Smooth muscle cell (in vitro differentiated cells): Measurements from ENCODE around the gene ARL14. TPM values are rescaled to one million over a fixed set of nuclear protein-coding genes. Genes with fewer than 3 reads are reported as not detected.

ENCODE experiments used
- DNase-seq: peaks from one replicate; lab custom pipeline; 2025; ENCODE audit not compliant: unreplicated experiment; lab: John Stamatoyannopoulos, UW
- H2AFZ ChIP-seq: fragments of 200-600 bp; sonication (generic); 2 replicates; pipeline ENCODE4 v1.6.0; 2016; ENCODE audit warnings: antibody characterized with exemption, low read depth, mild to moderate bottlenecking
- H3F3A ChIP-seq: fragments of 200-600 bp; sonication (generic); 2 replicates; pipeline ENCODE4 v1.6.0; 2017; ENCODE audit warnings: antibody characterized with exemption, low read depth
- H3K27ac ChIP-seq: fragments of 200-600 bp; sonication (generic); 2 replicates; pipeline ENCODE4 v1.5.1; 2016; ENCODE audit warnings: low read depth, mild to moderate bottlenecking
- H3K27me3 ChIP-seq: fragments of 200-600 bp; sonication (generic); 2 replicates; pipeline ENCODE4 v1.6.1; 2016; ENCODE audit warnings: low read depth, mild to moderate bottlenecking
- H3K36me3 ChIP-seq: fragments of 200-600 bp; sonication (generic); 2 replicates; pipeline ENCODE4 v1.5.1; 2016; ENCODE audit warnings: low read depth
- H3K4me1 ChIP-seq: fragments of 200-600 bp; sonication (generic); 2 replicates; pipeline ENCODE4 v1.5.1; 2016; ENCODE audit warnings: low read depth
- H3K4me2 ChIP-seq: fragments of 200-600 bp; sonication (generic); 2 replicates; pipeline ENCODE4 v1.6.0; 2016; ENCODE audit warnings: mild to moderate bottlenecking
- H3K4me3 ChIP-seq: fragments of 200-600 bp; sonication (generic); 2 replicates; pipeline ENCODE4 v1.5.1; 2016; ENCODE audit warnings: mild to moderate bottlenecking
- H3K79me2 ChIP-seq: fragments of 200-600 bp; sonication (generic); 2 replicates; pipeline ENCODE4 v1.6.0; 2016; ENCODE audit warnings: low read depth, mild to moderate bottlenecking
- H3K9ac ChIP-seq: fragments of 200-600 bp; sonication (generic); 2 replicates; pipeline ENCODE4 v1.6.0; 2016; ENCODE audit warnings: low read depth
- H3K9me3 ChIP-seq: fragments of 200-600 bp; sonication (generic); replicated peaks from 2 replicates; pipeline ENCODE4 v1.5.1; 2016; ENCODE audit warnings: low read depth
- H4K20me1 ChIP-seq: fragments of 200-600 bp; sonication (generic); 2 replicates; pipeline ENCODE4 v1.6.0; 2016; ENCODE audit warnings: low read depth
- WGBS: methylation state at CpG from one replicate; pipeline ENCODE4 v1.1.7; 2016; ENCODE audit warnings: low lambda C conversion rate; 5-methylcytosine and 5-hydroxymethylcytosine counted together
- polyA plus RNA-seq: library from polyadenylated mRNA; unstranded; fragments of >200 nt; fragmentation: Nextera tagmentation; extraction: Ambion mirVana; gene quantifications from 2 replicates; pipeline ENCODE4 v1.2.1, GENCODE V29; 2016
- total RNA-seq: library from RNA; depleted of rRNA; stranded (reverse); fragments of >200 nt; gene quantifications from 2 replicates; pipeline ENCODE4 v1.2.3, GENCODE V29; 2014
- TF ChIP-seq, protein P1 (sequence below): fragments of 200-600 bp; sonication (generic); IDR thresholded peaks from 2 replicates; pipeline ENCODE4 v1.5.1; 2017; ENCODE audit warnings: borderline replicate concordance, mild to moderate bottlenecking, antibody characterized with exemption; ENCODE audit not compliant: insufficient read depth, poor library complexity, severe bottlenecking

The ARL14 gene
- total and polyA plus RNA-seq, 2 experiments from 2014 or later, result 1.1 TPM; not detected in 1

- no peak overlapping the region for H3K4me3 ChIP-seq
- TF ChIP-seq, protein P1, sequence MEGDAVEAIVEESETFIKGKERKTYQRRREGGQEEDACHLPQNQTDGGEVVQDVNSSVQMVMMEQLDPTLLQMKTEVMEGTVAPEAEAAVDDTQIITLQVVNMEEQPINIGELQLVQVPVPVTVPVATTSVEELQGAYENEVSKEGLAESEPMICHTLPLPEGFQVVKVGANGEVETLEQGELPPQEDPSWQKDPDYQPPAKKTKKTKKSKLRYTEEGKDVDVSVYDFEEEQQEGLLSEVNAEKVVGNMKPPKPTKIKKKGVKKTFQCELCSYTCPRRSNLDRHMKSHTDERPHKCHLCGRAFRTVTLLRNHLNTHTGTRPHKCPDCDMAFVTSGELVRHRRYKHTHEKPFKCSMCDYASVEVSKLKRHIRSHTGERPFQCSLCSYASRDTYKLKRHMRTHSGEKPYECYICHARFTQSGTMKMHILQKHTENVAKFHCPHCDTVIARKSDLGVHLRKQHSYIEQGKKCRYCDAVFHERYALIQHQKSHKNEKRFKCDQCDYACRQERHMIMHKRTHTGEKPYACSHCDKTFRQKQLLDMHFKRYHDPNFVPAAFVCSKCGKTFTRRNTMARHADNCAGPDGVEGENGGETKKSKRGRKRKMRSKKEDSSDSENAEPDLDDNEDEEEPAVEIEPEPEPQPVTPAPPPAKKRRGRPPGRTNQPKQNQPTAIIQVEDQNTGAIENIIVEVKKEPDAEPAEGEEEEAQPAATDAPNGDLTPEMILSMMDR, result no peak
- H3K27me3 ChIP-seq, result no peaks in the 10 kb centered on the region
- no peaks in the 10 kb centered on the region for H4K20me1 ChIP-seq
- H3K36me3 ChIP-seq, result no peaks in the 10 kb centered on the region
- 100% methylated on average over 1 of the region's 1 CpG for WGBS
- no peaks in the 10 kb centered on the region for H3K9me3 ChIP-seq
- H3K4me2 ChIP-seq, result no peak overlapping the region
- H3K4me1 ChIP-seq, result no peaks in the 10 kb centered on the region
- H3K79me2 ChIP-seq, result no peaks in the 10 kb centered on the region
- no peak for DNase-seq
- no peak overlapping the region for H3K9ac ChIP-seq
- H3K27ac ChIP-seq, result no peak overlapping the region
- no peaks in the 10 kb centered on the region for H3F3A ChIP-seq
- H2AFZ ChIP-seq, result no peak overlapping the region
Measured at GRCh38 chr3:160701490-160701889, 24.5 kb downstream of the ARL14 start.

GRCh38 chr3:160702290-160702689 is 25.3 kb downstream of the ARL14 start:
- H3K4me2 ChIP-seq, result no peak overlapping the region
- no peaks in the 10 kb centered on the region for H3K79me2 ChIP-seq
- no peak overlapping the region for H2AFZ ChIP-seq
- H3K27me3 ChIP-seq, result no peaks in the 10 kb centered on the region
- H3K36me3 ChIP-seq, result no peaks in the 10 kb centered on the region
- H3K9me3 ChIP-seq, result no peaks in the 10 kb centered on the region
- no peaks in the 10 kb centered on the region for H3F3A ChIP-seq
- H4K20me1 ChIP-seq, result no peaks in the 10 kb centered on the region
- 92% methylated on average over 1 of the region's 1 CpG for WGBS
- TF ChIP-seq, protein P1, result no peak
- H3K27ac ChIP-seq, result no peak overlapping the region
- no peak for DNase-seq
- H3K4me1 ChIP-seq, result no peaks in the 10 kb centered on the region
- H3K9ac ChIP-seq, result no peak overlapping the region
- H3K4me3 ChIP-seq, result no peak overlapping the region

GRCh38 chr3:160703974-160704373 is 27.0 kb downstream of the ARL14 start:
- Histone ChIP-seq H3K4me2 (no peak overlapping the region), H4K20me1 (no peaks in the 10 kb centered on the region), H2AFZ (no peak overlapping the region), H3K27me3 (peaks cover 5% of the 10 kb centered on the region), H3K27ac (no peak overlapping the region), H3K36me3 (no peaks in the 10 kb centered on the region), H3K9me3 (no peaks in the 10 kb centered on the region), H3K79me2 (no peaks in the 10 kb centered on the region), H3F3A (no peaks in the 10 kb centered on the region), H3K4me3 (no peak overlapping the region), H3K9ac (no peak overlapping the region), H3K4me1 (peaks cover 5% of the 10 kb centered on the region)
- TF ChIP-seq, protein P1, result no peak
- WGBS, result 53% methylated on average over 2 of the region's 2 CpGs
- no peak for DNase-seq

- no peak overlapping the region for H3K9ac ChIP-seq
- no peaks in the 10 kb centered on the region for H3K79me2 ChIP-seq
- H3K27me3 ChIP-seq, result peaks cover 5% of the 10 kb centered on the region
- no peak overlapping the region for H3K4me3 ChIP-seq
- H3K36me3 ChIP-seq, result no peaks in the 10 kb centered on the region
- H3F3A ChIP-seq, result no peaks in the 10 kb centered on the region
- H3K27ac ChIP-seq, result no peak overlapping the region
- 39% methylated on average over 4 of the region's 4 CpGs for WGBS
- no peaks in the 10 kb centered on the region for H4K20me1 ChIP-seq
- TF ChIP-seq, protein P1, result peak; percentile 53
- peaks cover 10% of the 10 kb centered on the region for H3K4me1 ChIP-seq
- no peak overlapping the region for H3K4me2 ChIP-seq
- no peaks in the 10 kb centered on the region for H3K9me3 ChIP-seq
- H2AFZ ChIP-seq, result no peak overlapping the region
- DNase-seq, result no peak
Measured at GRCh38 chr3:160707187-160707794, 30.3 kb downstream of the ARL14 start.
